HepG2 (cell line): ENCODE measurements around the gene RXFP1. TPM values are rescaled to one million over a fixed set of nuclear protein-coding genes. Genes with fewer than 3 reads are reported as not detected.

Source experiments
- ATAC-seq: fragments of 200-7000 bp; cut with Tn5 transposase; 3 replicates; pipeline ENCODE4 v1.9.1; 2020; ENCODE audit warnings: mild to moderate bottlenecking, moderate library complexity
- BruUV-seq: library from RNA; stranded (reverse); fragments of 400-500 nt; replicated peaks from 2 replicates; lab custom pipeline; 2021; lab: Mats Ljungman, UMichigan
- CTCF ChIA-PET: fragments of 300-600 bp; formaldehyde crosslinking; extraction: SDS; loops from one replicate; lab custom pipeline; 2021; ENCODE audit warnings: low total read pairs, inconsistent platforms, low intra/inter-chr PET ratio; lab: Yijun Ruan, JAX
- POLR2A ChIA-PET: fragments of 350-600 bp; sonication (Branson Sonifier 250); formaldehyde crosslinking; loops from one replicate; lab custom pipeline; 2020; ENCODE audit warnings: antibody characterized with exemption, inconsistent platforms; lab: Yijun Ruan, JAX
- DNase-seq: peaks from one replicate; pipeline ENCODE4 v3.0.0-alpha.2; 2015; ENCODE audit warnings: low spot score
- FAIRE-seq: peaks from 3 replicates; lab custom pipeline; 2011; peaks lifted over from hg19 to GRCh38; lab: Jason Lieb, UNC
- H2AFZ ChIP-seq: one replicate; pipeline ENCODE4 v1.6.1; 2011; ENCODE audit warnings: low read length, inconsistent platforms
- H3K27ac ChIP-seq: fragments of 300-600 bp; 3 replicates; pipeline ENCODE4 v1.8.0; 2011; ENCODE audit warnings: mixed run types, mild to moderate bottlenecking, mixed read lengths, low read length, inconsistent platforms; ENCODE audit not compliant: insufficient read depth; ENCODE audit errors: extremely low read length
- H3K27me3 ChIP-seq, 2 experiments: fragments of 200-600 bp in 1 of 2; 2 replicates in 1 of 2; 3 replicates in 1 of 2; pipeline versions ENCODE4 v1.6.0 to v1.8.0; 2011; ENCODE audit warnings: low read length in 2 of 2, mild to moderate bottlenecking in 2 of 2, moderate library complexity in 2 of 2, inconsistent platforms in 1 of 2; ENCODE audit not compliant: insufficient read depth in 2 of 2, control insufficient read depth in 1 of 2
- H3K36me3 ChIP-seq, 2 experiments: fragments of 200-600 bp in 1 of 2; replicated peaks in 1 of 2; 2 replicates in 1 of 2; 3 replicates in 1 of 2; pipeline versions ENCODE4 v1.5.1 to v1.8.0; 2011; ENCODE audit warnings: low read length in 2 of 2, inconsistent platforms in 1 of 2; ENCODE audit not compliant: insufficient read depth in 2 of 2, control insufficient read depth in 1 of 2
- H3K4me1 ChIP-seq: 2 replicates; pipeline ENCODE4 v1.5.1; 2012; ENCODE audit warnings: low read length, inconsistent platforms; ENCODE audit not compliant: insufficient read depth
- H3K4me2 ChIP-seq: 2 replicates; pipeline ENCODE4 v1.6.0; 2011; ENCODE audit warnings: low read depth, low read length, inconsistent platforms
- H3K4me3 ChIP-seq, 3 experiments: fragments of 200-600 bp in 1 of 3; sonication (generic), shearing (Covaris generic) in 1 of 3; replicated peaks in 1 of 3; 2 replicates each; pipeline ENCODE4 v1.5.1; 2011 to 2016; ENCODE audit warnings: low read length in 3 of 3, inconsistent platforms in 2 of 3, low read depth in 2 of 3, mild to moderate bottlenecking in 2 of 3, control low read depth in 1 of 3, mixed read lengths in 1 of 3; ENCODE audit not compliant: insufficient read depth in 1 of 3
- H3K79me2 ChIP-seq: one replicate; pipeline ENCODE4 v1.6.1; 2011; ENCODE audit warnings: low read length, inconsistent platforms; ENCODE audit not compliant: insufficient read depth
- H3K9ac ChIP-seq: 2 replicates; pipeline ENCODE4 v1.6.0; 2011; ENCODE audit warnings: mild to moderate bottlenecking, low read depth, low read length, inconsistent platforms; ENCODE audit not compliant: insufficient read depth
- H3K9me3 ChIP-seq: 2 replicates; pipeline ENCODE4 v1.5.1; 2012; ENCODE audit warnings: mild to moderate bottlenecking, low read length
- H4K20me1 ChIP-seq: 2 replicates; pipeline ENCODE4 v1.6.0; 2011; ENCODE audit warnings: inconsistent platforms, mild to moderate bottlenecking, low read length, moderate library complexity; ENCODE audit not compliant: insufficient read depth
- FOXJ3 ChIP-seq: sonication (generic); formaldehyde crosslinking; IDR thresholded peaks from 2 replicates; pipeline ENCODE4 v1.4.0; 2020; ENCODE audit warnings: missing genetic modification reagents, mild to moderate bottlenecking, borderline replicate concordance
- HES4 ChIP-seq: sonication (generic); formaldehyde crosslinking; IDR thresholded peaks from 2 replicates; pipeline ENCODE4 v1.9.0; 2021; ENCODE audit warnings: mild to moderate bottlenecking, missing genetic modification reagents, borderline replicate concordance
- KLF15 ChIP-seq: sonication (generic); formaldehyde crosslinking; IDR thresholded peaks from 2 replicates; pipeline ENCODE4 v1.8.1; 2023; ENCODE audit warnings: borderline replicate concordance, mild to moderate bottlenecking, inconsistent platforms, missing genetic modification reagents, mixed read lengths
- LCORL ChIP-seq, 2 experiments: fragments of 450-650 bp in 1 of 2; sonication (generic) in 1 of 2; formaldehyde crosslinking in 1 of 2; IDR thresholded peaks; 2 replicates each; pipeline versions ENCODE4 v1.5.0 to v1.6.1; 2017 to 2020; ENCODE audit warnings: antibody characterized with exemption in 1 of 2, missing genetic modification reagents in 1 of 2
- MAFF ChIP-seq: IDR thresholded peaks from 2 replicates; pipeline ENCODE4 v1.6.1; 2011; ENCODE audit warnings: low read depth, low read length, improper control_type of control experiment
- RXRB ChIP-seq: IDR thresholded peaks from 2 replicates; pipeline ENCODE4 v1.6.1; 2016; ENCODE audit warnings: borderline replicate concordance, missing genetic modification reagents, missing compliant biosample characterization
- TAF1 ChIP-seq: sonication (generic); formaldehyde crosslinking; IDR thresholded peaks from 2 replicates; pipeline ENCODE4 v1.4.0; 2020; ENCODE audit warnings: missing genetic modification reagents
- TBP ChIP-seq: sonication (generic); formaldehyde crosslinking; IDR thresholded peaks from 2 replicates; pipeline ENCODE4 v1.5.0; 2020; ENCODE audit warnings: missing genetic modification reagents
- TEAD3 ChIP-seq: optimal IDR thresholded peaks from 2 replicates; pipeline ENCODE3; 2016; ENCODE audit warnings: borderline replicate concordance
- YEATS4 ChIP-seq: sonication (generic); formaldehyde crosslinking; IDR thresholded peaks from 2 replicates; pipeline ENCODE4 v1.4.0; 2020; ENCODE audit warnings: missing genetic modification reagents, borderline replicate concordance
- ZBTB26 ChIP-seq: IDR thresholded peaks from 2 replicates; pipeline ENCODE4 v1.6.1; 2016; ENCODE audit warnings: missing compliant biosample characterization, missing genetic modification reagents, borderline replicate concordance
- ZFP62 ChIP-seq: sonication (generic); formaldehyde crosslinking; IDR thresholded peaks from 2 replicates; pipeline ENCODE4 v1.4.0; 2020; ENCODE audit warnings: missing genetic modification reagents
- ZFY ChIP-seq: sonication (generic); formaldehyde crosslinking; IDR thresholded peaks from 2 replicates; pipeline ENCODE4 v1.4.0; 2020; ENCODE audit warnings: missing genetic modification reagents
- ZNF205 ChIP-seq: IDR thresholded peaks from 2 replicates; pipeline ENCODE4 v1.6.1; 2018; ENCODE audit warnings: missing biosample characterization, missing genetic modification reagents
- ZNF367 ChIP-seq: sonication (generic); formaldehyde crosslinking; IDR thresholded peaks from 2 replicates; pipeline ENCODE4 v1.4.0; 2020; ENCODE audit warnings: missing genetic modification reagents, borderline replicate concordance
- ZNF569 ChIP-seq: sonication (generic); formaldehyde crosslinking; IDR thresholded peaks from 2 replicates; pipeline ENCODE4 v1.5.0; 2020; ENCODE audit warnings: mild to moderate bottlenecking, missing genetic modification reagents, moderate library complexity, borderline replicate concordance
- ZNF572 ChIP-seq: sonication (generic); formaldehyde crosslinking; IDR thresholded peaks from 2 replicates; pipeline ENCODE4 v1.5.1; 2020; ENCODE audit warnings: mild to moderate bottlenecking, missing genetic modification reagents
- ZNF75D ChIP-seq: sonication (generic); formaldehyde crosslinking; IDR thresholded peaks from 2 replicates; pipeline ENCODE4 v1.8.1; 2023; ENCODE audit warnings: missing genetic modification reagents, mild to moderate bottlenecking, borderline replicate concordance
- ZNF777 ChIP-seq: sonication (generic); formaldehyde crosslinking; IDR thresholded peaks from 2 replicates; pipeline ENCODE4 v1.4.0; 2020; ENCODE audit warnings: missing genetic modification reagents
- ZNF790 ChIP-seq: sonication (generic); formaldehyde crosslinking; IDR thresholded peaks from 2 replicates; pipeline ENCODE4 v1.8.0; 2022; ENCODE audit warnings: missing genetic modification reagents, mild to moderate bottlenecking, borderline replicate concordance
- ZSCAN12 ChIP-seq: sonication (generic); formaldehyde crosslinking; IDR thresholded peaks from 2 replicates; pipeline ENCODE4 v1.9.0; 2021; ENCODE audit warnings: mild to moderate bottlenecking, missing genetic modification reagents
- WGBS: methylation state at CpG from one replicate; pipeline ENCODE4 v1.1.6; 2017; ENCODE audit warnings: low lambda C conversion rate; 5-methylcytosine and 5-hydroxymethylcytosine counted together
- in situ Hi-C: cut with HindIII; loops from 2 replicates; pipeline ENCODE4 v1.10.0; 2017; ENCODE audit warnings: low pct_unique_long_range_greater_than_20kb; ENCODE audit not compliant: extremely low pct_ligation_motif_present
- intact Hi-C: fragments of 100-400 bp; cut with micrococcal nuclease; formaldehyde crosslinking; loops from one replicate; pipeline ENCODE4 v1.10.0; 2022; ENCODE audit not compliant: unreplicated experiment
- polyA plus RNA-seq, 8 experiments: library from polyadenylated mRNA; depleted of rRNA in 3 of 8; stranded (reverse) in 7 of 8; unstranded in 1 of 8; fragments of >200 nt; fragmentation: Illumina TruSeq in 4 of 8; extraction: Trizol in 4 of 8; gene quantifications; 2 replicates each; pipeline versions ENCODE4 v1.2.1 to v1.2.3, GENCODE V29; 2011 to 2016; ENCODE audit warnings: low read depth in 4 of 8, missing spikeins in 1 of 8, mixed read lengths in 1 of 8; ENCODE audit not compliant: insufficient read depth in 1 of 8
- total RNA-seq, 5 experiments: library from RNA; depleted of rRNA; stranded (reverse); fragments of >200 nt; fragmentation: Illumina TruSeq; extraction: Trizol; gene quantifications; 2 replicates each; pipeline ENCODE4 v1.2.3, GENCODE V29; 2016; ENCODE audit warnings: low read depth in 1 of 5
- TF ChIP-seq, protein P1 (sequence below): IDR thresholded peaks from 2 replicates; pipeline ENCODE4 v1.6.1; 2016; ENCODE audit warnings: low read depth, borderline replicate concordance

The RXFP1 gene
- total and polyA plus RNA-seq, 2 of the 13 experiments (the other 11 are each of a cell fraction or from before 2014, with no cell fraction given): not detected

GRCh38 chr4:158671665-158671914, 149.9 kb downstream of the RXFP1 start, which contains the start of gene C4orf46 (continued):
- TF ChIP-seq TEAD3 (no peak), HES4 (0 out of 2 replicates have a peak, but pooled peaks have one; percentile 41), ZNF790 (CRISPR knock-in tag) (no peak), ZNF367 (0 out of 2 replicates have a peak, but pooled peaks have one; percentile 18), ZBTB26 (CRISPR knock-in tag) (no peak)
- TF ChIP-seq, protein P1, sequence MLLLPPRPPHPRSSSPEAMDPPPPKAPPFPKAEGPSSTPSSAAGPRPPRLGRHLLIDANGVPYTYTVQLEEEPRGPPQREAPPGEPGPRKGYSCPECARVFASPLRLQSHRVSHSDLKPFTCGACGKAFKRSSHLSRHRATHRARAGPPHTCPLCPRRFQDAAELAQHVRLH (CRISPR knock-in tag): no peak

GRCh38 chr4:158671915-158672806, 150.5 kb downstream of the RXFP1 start, which contains the start of gene ETFDH:
ETFDH (plus strand) TSS chr4:158672296; CDS start chr4:158672457, 161 bp downstream.
- Histone ChIP-seq H3K4me3 (peak within 1 kb of the TSS; percentile 80 to 90 (median 83)), H3K27me3 (no peaks in the 10 kb centered on the region), H3K4me1 (peaks cover 28% of the 10 kb centered on the region), H3K9ac (peak within 1 kb of the TSS; percentile 70), H2AFZ (peak within 1 kb of the TSS; percentile 32), H3K36me3 (no peaks in the 10 kb centered on the region), H4K20me1 (no peaks in the 10 kb centered on the region), H3K27ac (peak within 1 kb of the TSS; percentile 90), H3K4me2 (peak within 1 kb of the TSS; percentile 86), H3K9me3 (no peaks in the 10 kb centered on the region), H3K79me2 (peaks cover 26% of the 10 kb centered on the region)
- in situ Hi-C loops: no loop called here
- TSS peak; percentile 79 for BruUV-seq
- FAIRE-seq: peak; percentile 81
- DNase-seq: peak; percentile 99
- CTCF ChIA-PET: no interaction called here
- intact Hi-C loops: loop anchor here (1.0 to 5.0 kb wide), 3 partner anchors 51 to 175 kb away; partner anchors contain the start of genes FNIP2 and PPID
- POLR2A ChIA-PET: no interaction called here
- WGBS: 0% methylated on average over 22 of the region's 60 CpGs
- ATAC-seq: peak; percentile 87
- no peak for TF ChIP-seq TBP
- no peak; the same call in 1 of the 2 replicates for TF ChIP-seq ZNF777 (CRISPR knock-in tag)
- TF ChIP-seq ZNF572 (CRISPR knock-in tag): peak; percentile 57; the same call in 1 of the 2 replicates
- TF ChIP-seq ZNF205 (CRISPR knock-in tag): 0 out of 2 replicates have a peak, but pooled peaks have one; percentile 51
- peak; percentile 61 for TF ChIP-seq ZFY
- peak; percentile 73; the same call in 1 of the 2 replicates for TF ChIP-seq FOXJ3 (CRISPR knock-in tag)
- TF ChIP-seq RXRB (CRISPR knock-in tag): peak; percentile 98
- 0 out of 2 replicates have a peak, but pooled peaks have one; percentile 2 for TF ChIP-seq ZFP62
- no peak for TF ChIP-seq ZNF569 (CRISPR knock-in tag)
- TF ChIP-seq YEATS4 (CRISPR knock-in tag): peak; percentile 85; the same call in 1 of the 2 replicates
- TF ChIP-seq LCORL (IDR thresholded peaks at IDR 0.05): no peak
- peak; percentile 78; the same call in 1 of the 2 replicates for TF ChIP-seq LCORL (CRISPR knock-in tag; IDR thresholded peaks at IDR 0.05)
- no peak for TF ChIP-seq MAFF
- TF ChIP-seq KLF15 (CRISPR knock-in tag): peak; percentile 60; the same call in 1 of the 2 replicates
- no peak for TF ChIP-seq ZNF75D
- TF ChIP-seq TAF1 (CRISPR knock-in tag): peak; percentile 80
- no peak for TF ChIP-seq ZSCAN12
